HCT116 (cell line): Measurements from ENCODE around the gene DNM3. TPM values are rescaled to one million over a fixed set of nuclear protein-coding genes. Genes with fewer than 3 reads are reported as not detected.

Experiments used
- ATAC-seq: fragments of 200-7000 bp; cut with Tn5 transposase; 2 replicates; pipeline ENCODE4 v1.9.1; 2020; ENCODE audit warnings: mild to moderate bottlenecking, moderate library complexity
- BruUV-seq: library from RNA; stranded (reverse); fragments of 400-500 nt; replicated peaks from 2 replicates; lab custom pipeline; 2021; lab: Mats Ljungman, UMichigan
- CTCF ChIA-PET: fragments of 300-600 bp; sonication (Branson Sonifier 250); formaldehyde crosslinking; loops from one replicate; lab custom pipeline; 2021; ENCODE audit warnings: antibody characterized with exemption; lab: Charles Lee
- POLR2A ChIA-PET: fragments of 300-600, 350-600 bp; sonication (Branson Sonifier 250); formaldehyde crosslinking; loops from one replicate; lab custom pipeline; 2021; ENCODE audit warnings: antibody characterized with exemption; lab: Charles Lee
- RAD21 ChIA-PET, 2 experiments: fragments of 300-600 bp; sonication (Branson Sonifier 250); formaldehyde crosslinking; loops; one replicate each; lab custom pipeline; 2023; ENCODE audit warnings: low total read pairs in 2 of 2; ENCODE audit not compliant: uncharacterized antibody in 2 of 2, unreplicated experiment in 2 of 2, low non-redundant PET in 1 of 2; lab: Charles Lee
- DNase-seq: peaks from one replicate; pipeline ENCODE4 v3.0.0-alpha.2; 2010; ENCODE audit warnings: low read depth, low spot score
- H2AFZ ChIP-seq: fragments of 200-600 bp; shearing (Covaris generic), sonication (generic); 2 replicates; pipeline ENCODE4 v1.6.1; 2017; ENCODE audit warnings: low read depth, mixed run types, mixed read lengths, antibody characterized with exemption, low read length; ENCODE audit not compliant: poor library complexity, severe bottlenecking
- H3K27ac ChIP-seq: 2 replicates; pipeline ENCODE4 v1.5.1; 2012; ENCODE audit warnings: low read depth, low read length
- H3K27me3 ChIP-seq: fragments of 200-600 bp; sonication (generic); 2 replicates; pipeline ENCODE4 v1.6.1; 2016; ENCODE audit warnings: mixed run types, low read length, mixed read lengths; ENCODE audit not compliant: insufficient read depth
- H3K36me3 ChIP-seq, 2 experiments: fragments of 200-500 bp in 1 of 2; fragments of 200-600 bp in 1 of 2; sonication (Bioruptor generic) in 1 of 2; sonication (generic) in 1 of 2; 2 replicates each; pipeline versions ENCODE4 v1.5.1 to v1.6.1; 2014 to 2016; ENCODE audit warnings: low read length in 2 of 2, inconsistent platforms in 1 of 2, mixed read lengths in 1 of 2, mixed run types in 1 of 2; ENCODE audit not compliant: insufficient read depth in 2 of 2, control insufficient read depth in 1 of 2
- H3K4me1 ChIP-seq, 2 experiments: fragments of 200-600 bp in 1 of 2; sonication (generic) in 1 of 2; 2 replicates each; pipeline versions ENCODE4 v1.5.1 to v1.6.1; 2012 to 2017; ENCODE audit warnings: low read length in 2 of 2, inconsistent platforms in 1 of 2, mild to moderate bottlenecking in 1 of 2, mixed read lengths in 1 of 2, mixed run types in 1 of 2, moderate library complexity in 1 of 2; ENCODE audit not compliant: insufficient read depth in 2 of 2, control insufficient read depth in 1 of 2
- H3K4me2 ChIP-seq: fragments of 200-600 bp; sonication (generic); 2 replicates; pipeline ENCODE4 v1.6.1; 2017; ENCODE audit warnings: mixed run types, low read length, mixed read lengths
- H3K4me3 ChIP-seq, 2 experiments: fragments of 200-600 bp in 1 of 2; sonication (generic) in 1 of 2; replicated peaks in 1 of 2; 2 replicates each; pipeline ENCODE4 v1.5.1; 2011 to 2016; ENCODE audit warnings: low read length in 2 of 2, control low read depth in 1 of 2, low read depth in 1 of 2, mild to moderate bottlenecking in 1 of 2, mixed read lengths in 1 of 2, mixed run types in 1 of 2
- H3K79me2 ChIP-seq: fragments of 200-600 bp; sonication (generic); 2 replicates; pipeline ENCODE4 v1.6.1; 2017; ENCODE audit warnings: mild to moderate bottlenecking, mixed run types, low read length, moderate library complexity, mixed read lengths; ENCODE audit not compliant: insufficient read depth
- H3K9ac ChIP-seq: fragments of 200-600 bp; sonication (generic); 2 replicates; pipeline ENCODE4 v1.6.1; 2016; ENCODE audit warnings: low read length, mixed read lengths
- H3K9me2 ChIP-seq: fragments of 200-600 bp; sonication (generic), shearing (Covaris generic); 2 replicates; pipeline ENCODE4 v1.6.1; 2017; ENCODE audit warnings: mixed run types, mild to moderate bottlenecking, moderate library complexity; ENCODE audit not compliant: insufficient read depth
- H3K9me3 ChIP-seq, 2 experiments: fragments of 200-500 bp in 1 of 2; fragments of 200-600 bp in 1 of 2; sonication (Bioruptor generic) in 1 of 2; sonication (generic) in 1 of 2; 2 replicates each; pipeline ENCODE4 v1.6.1; 2014 to 2017; ENCODE audit warnings: low read length in 2 of 2, mixed read lengths in 2 of 2, inconsistent platforms in 1 of 2, low read depth in 1 of 2, mild to moderate bottlenecking in 1 of 2, mixed run types in 1 of 2, moderate library complexity in 1 of 2; ENCODE audit not compliant: control insufficient read depth in 1 of 2, insufficient read depth in 1 of 2
- H4K20me1 ChIP-seq: fragments of 200-600 bp; sonication (generic), shearing (Covaris generic); 2 replicates; pipeline ENCODE4 v1.6.1; 2017; ENCODE audit warnings: mixed run types, mild to moderate bottlenecking, moderate library complexity; ENCODE audit not compliant: insufficient read depth
- ATF3 ChIP-seq: IDR thresholded peaks from 2 replicates; pipeline ENCODE4 v1.6.1; 2012
- CBX3 ChIP-seq: IDR thresholded peaks from 2 replicates; pipeline ENCODE4 v1.6.1; 2012; ENCODE audit warnings: low read depth
- CEBPB ChIP-seq: IDR thresholded peaks from 2 replicates; pipeline ENCODE4 v1.6.1; 2012; ENCODE audit warnings: low read depth
- EGR1 ChIP-seq: IDR thresholded peaks from 2 replicates; pipeline ENCODE4 v1.6.1; 2012; ENCODE audit warnings: low read depth
- EZH2phosphoT487 ChIP-seq: fragments of 200-600 bp; IDR thresholded peaks from 2 replicates; pipeline ENCODE4 v1.6.1; 2018; ENCODE audit warnings: antibody characterized with exemption, borderline replicate concordance
- JUND ChIP-seq: IDR thresholded peaks from 2 replicates; pipeline ENCODE4 v1.6.1; 2012
- MAX ChIP-seq: IDR thresholded peaks from 2 replicates; pipeline ENCODE4 v1.6.1; 2012
- POLR2A ChIP-seq: IDR thresholded peaks from 2 replicates; pipeline ENCODE4 v1.7.0; 2011; ENCODE audit warnings: borderline replicate concordance; ENCODE audit not compliant: insufficient read depth, insufficient read length; ENCODE audit errors: extremely low read depth
- POLR2AphosphoS5 ChIP-seq: IDR thresholded peaks from 2 replicates; pipeline ENCODE4 v1.6.1; 2011; ENCODE audit warnings: mild to moderate bottlenecking, low read depth, low read length, moderate library complexity
- SRF ChIP-seq: IDR thresholded peaks from 2 replicates; pipeline ENCODE4 v1.6.1; 2012; ENCODE audit warnings: low read depth
- TCF7L2 ChIP-seq: IDR thresholded peaks from 2 replicates; pipeline ENCODE4 v1.7.0; 2011; ENCODE audit warnings: borderline replicate concordance, inconsistent platforms; ENCODE audit not compliant: insufficient read depth, insufficient read length; ENCODE audit errors: extremely low read depth
- ZFX ChIP-seq: fragments of 450-650 bp; IDR thresholded peaks from 2 replicates; pipeline ENCODE4 v1.6.1; 2017
- ZNF274 ChIP-seq: fragments of 200-500 bp; sonication (Bioruptor generic); IDR thresholded peaks from 2 replicates; pipeline ENCODE4 v1.6.1; 2014; ENCODE audit warnings: mild to moderate bottlenecking, low read depth, low read length, inconsistent platforms
- intact Hi-C: fragments of 100-400 bp; cut with micrococcal nuclease; formaldehyde crosslinking; loops from 2 replicates; pipeline ENCODE4 v1.10.0; 2022
- total RNA-seq: library from RNA; stranded (reverse); gene quantifications from one replicate; pipeline ENCODE4 v1.2.1, GENCODE V29; 2021; ENCODE audit not compliant: unreplicated experiment
- TF ChIP-seq, protein P1 (sequence below): IDR thresholded peaks from 2 replicates; pipeline ENCODE4 v1.6.1; 2012; ENCODE audit warnings: low read depth

DNM3 gene
- total RNA-seq, 1 experiment from 2014 or later = 3.1 TPM

DNA sequence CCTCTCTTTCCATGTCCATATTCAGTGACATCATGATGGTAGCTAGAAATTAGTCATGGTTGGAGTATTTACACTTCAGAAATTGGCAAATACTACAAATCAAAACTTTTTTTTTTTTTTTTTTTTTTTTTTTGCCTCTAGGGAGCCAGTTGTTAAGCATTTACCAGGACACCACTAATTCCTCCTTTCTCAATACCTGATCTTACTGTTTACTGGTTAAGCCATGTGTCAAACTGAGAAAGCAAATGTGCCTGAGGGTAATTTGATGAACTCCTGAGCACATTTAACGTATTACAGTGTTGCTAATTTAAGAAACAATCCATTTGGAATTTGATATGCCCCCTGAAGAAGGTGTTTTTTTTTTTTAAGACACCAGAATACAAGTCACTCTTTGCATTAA is 94.4 kb downstream of the DNM3 start:
- Histone ChIP-seq H4K20me1 (no peaks in the 10 kb centered on the region), H2AFZ (no peak overlapping the region), H3K4me3 (no peak overlapping the region), H3K79me2 (no peaks in the 10 kb centered on the region), H3K9ac (no peak overlapping the region), H3K9me2 (no peaks in the 10 kb centered on the region), H3K4me1 (no peaks in the 10 kb centered on the region), H3K9me3 (no peaks in the 10 kb centered on the region), H3K27me3 (no peaks in the 10 kb centered on the region), H3K36me3 (no peaks in the 10 kb centered on the region), H3K4me2 (no peak overlapping the region), H3K27ac (no peak overlapping the region)
- no peak for ATAC-seq
- intact Hi-C loops = no loop called here
- no peak for DNase-seq
- CTCF ChIA-PET = interaction anchor here (0.6 kb wide), 1 partner anchor 36 kb away, joined by 4 read pairs; no protein-coding TSS in a partner anchor
- no TSS peak for BruUV-seq
- TF ChIP-seq POLR2A (no peak), EZH2phosphoT487 (no peak), ATF3 (no peak), JUND (no peak)
- TF ChIP-seq, protein P1, sequence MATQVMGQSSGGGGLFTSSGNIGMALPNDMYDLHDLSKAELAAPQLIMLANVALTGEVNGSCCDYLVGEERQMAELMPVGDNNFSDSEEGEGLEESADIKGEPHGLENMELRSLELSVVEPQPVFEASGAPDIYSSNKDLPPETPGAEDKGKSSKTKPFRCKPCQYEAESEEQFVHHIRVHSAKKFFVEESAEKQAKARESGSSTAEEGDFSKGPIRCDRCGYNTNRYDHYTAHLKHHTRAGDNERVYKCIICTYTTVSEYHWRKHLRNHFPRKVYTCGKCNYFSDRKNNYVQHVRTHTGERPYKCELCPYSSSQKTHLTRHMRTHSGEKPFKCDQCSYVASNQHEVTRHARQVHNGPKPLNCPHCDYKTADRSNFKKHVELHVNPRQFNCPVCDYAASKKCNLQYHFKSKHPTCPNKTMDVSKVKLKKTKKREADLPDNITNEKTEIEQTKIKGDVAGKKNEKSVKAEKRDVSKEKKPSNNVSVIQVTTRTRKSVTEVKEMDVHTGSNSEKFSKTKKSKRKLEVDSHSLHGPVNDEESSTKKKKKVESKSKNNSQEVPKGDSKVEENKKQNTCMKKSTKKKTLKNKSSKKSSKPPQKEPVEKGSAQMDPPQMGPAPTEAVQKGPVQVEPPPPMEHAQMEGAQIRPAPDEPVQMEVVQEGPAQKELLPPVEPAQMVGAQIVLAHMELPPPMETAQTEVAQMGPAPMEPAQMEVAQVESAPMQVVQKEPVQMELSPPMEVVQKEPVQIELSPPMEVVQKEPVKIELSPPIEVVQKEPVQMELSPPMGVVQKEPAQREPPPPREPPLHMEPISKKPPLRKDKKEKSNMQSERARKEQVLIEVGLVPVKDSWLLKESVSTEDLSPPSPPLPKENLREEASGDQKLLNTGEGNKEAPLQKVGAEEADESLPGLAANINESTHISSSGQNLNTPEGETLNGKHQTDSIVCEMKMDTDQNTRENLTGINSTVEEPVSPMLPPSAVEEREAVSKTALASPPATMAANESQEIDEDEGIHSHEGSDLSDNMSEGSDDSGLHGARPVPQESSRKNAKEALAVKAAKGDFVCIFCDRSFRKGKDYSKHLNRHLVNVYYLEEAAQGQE = no peak
- POLR2A ChIA-PET = no interaction called here
- RAD21 ChIA-PET = no interaction called here

- H3K9ac ChIP-seq = no peak overlapping the region
- no peak overlapping the region for H3K4me3 ChIP-seq
- no peaks in the 10 kb centered on the region for H3K79me2 ChIP-seq
- no peak for ATAC-seq
- no peaks in the 10 kb centered on the region for H3K36me3 ChIP-seq
- H3K4me1 ChIP-seq = no peaks in the 10 kb centered on the region
- BruUV-seq = no TSS peak
- DNase-seq = no peak
- H4K20me1 ChIP-seq = no peaks in the 10 kb centered on the region
- H3K4me2 ChIP-seq = no peak overlapping the region
- H2AFZ ChIP-seq = no peak overlapping the region
- POLR2A ChIA-PET = no interaction called here
- H3K9me3 ChIP-seq = no peaks in the 10 kb centered on the region
- CTCF ChIA-PET = no interaction called here
- TF ChIP-seq CBX3 (no peak), POLR2AphosphoS5 (no peak), ZFX (no peak), EGR1 (no peak), TCF7L2 (no peak), CEBPB (no peak), ZNF274 (no peak), SRF (no peak), MAX (no peak), JUND (no peak)
- intact Hi-C loops = no loop called here
- no peaks in the 10 kb centered on the region for H3K27me3 ChIP-seq
- no peak overlapping the region for H3K27ac ChIP-seq
- RAD21 ChIA-PET = no interaction called here
- no peaks in the 10 kb centered on the region for H3K9me2 ChIP-seq
Measured at GRCh38 chr1:171937938-171938337, 96.6 kb downstream of the DNM3 start.
